CD4-positive, alpha-beta memory T cell (primary cell): ENCODE measurements around the gene ACVR1. TPM values are rescaled to one million over a fixed set of nuclear protein-coding genes. Genes with fewer than 3 reads are reported as not detected.

ENCODE experiments used
- CTCF ChIA-PET: fragments of 350-600 bp; sonication (Branson Sonifier 250); formaldehyde crosslinking; loops from one replicate; lab custom pipeline; 2021; ENCODE audit warnings: inconsistent platforms; ENCODE audit not compliant: partially characterized antibody; lab: Charles Lee
- POLR2A ChIA-PET: fragments of 350-600 bp; sonication (Branson Sonifier 250); formaldehyde crosslinking; loops from one replicate; lab custom pipeline; 2021; ENCODE audit not compliant: partially characterized antibody; lab: Charles Lee
- DNase-seq, 5 donors: peaks; one replicate each; pipeline versions ENCODE4 v3.0.0 to v3.0.0-alpha.2; 2020 to 2022; ENCODE audit warnings: mixed read lengths in 1 of 5
- H3K27ac ChIP-seq: one replicate; pipeline ENCODE4 v1.7.0; 2013; ENCODE audit warnings: low read depth, low read length
- H3K27me3 ChIP-seq: 2 replicates; pipeline ENCODE4 v1.7.0; 2013; ENCODE audit warnings: mild to moderate bottlenecking, low read length, moderate library complexity; ENCODE audit not compliant: insufficient read depth
- H3K36me3 ChIP-seq: 2 replicates; pipeline ENCODE4 v1.7.0; 2013; ENCODE audit warnings: mild to moderate bottlenecking, low read length, moderate library complexity; ENCODE audit not compliant: insufficient read depth
- H3K4me1 ChIP-seq: 2 replicates; pipeline ENCODE4 v1.7.0; 2013; ENCODE audit warnings: mild to moderate bottlenecking, low read length, moderate library complexity; ENCODE audit not compliant: insufficient read depth
- H3K4me3 ChIP-seq, 2 donors: one replicate each; pipeline ENCODE4 v1.7.0; 2013; ENCODE audit warnings: low read length in 2 of 2, mild to moderate bottlenecking in 1 of 2
- H3K9me3 ChIP-seq, 2 donors: one replicate each; pipeline ENCODE4 v1.7.0; 2013; ENCODE audit warnings: low read length in 2 of 2, control low read depth in 1 of 2; ENCODE audit not compliant: control insufficient read depth in 1 of 2
- H3K27ac Mint-ChIP-seq, 7 donors: one replicate each; pipeline ENCODE4 v1.8.0; 2020 to 2021; ENCODE audit warnings: mixed read lengths in 7 of 7, mild to moderate bottlenecking in 6 of 7, inconsistent platforms in 3 of 7, moderate library complexity in 3 of 7
- H3K27me3 Mint-ChIP-seq, 2 donors: one replicate each; pipeline ENCODE4 v1.8.0; 2020 to 2021; ENCODE audit warnings: mixed read lengths in 2 of 2
- H3K36me3 Mint-ChIP-seq, 2 donors: one replicate each; pipeline ENCODE4 v1.8.0; 2020 to 2021; ENCODE audit warnings: mixed read lengths in 2 of 2, inconsistent platforms in 1 of 2, mild to moderate bottlenecking in 1 of 2
- H3K4me1 Mint-ChIP-seq, 4 donors: one replicate each; pipeline ENCODE4 v1.8.0; 2020 to 2021; ENCODE audit warnings: mixed read lengths in 4 of 4, mild to moderate bottlenecking in 1 of 4
- H3K4me3 Mint-ChIP-seq, 8 donors: one replicate each; pipeline ENCODE4 v1.8.0; 2020 to 2021; ENCODE audit warnings: mixed read lengths in 8 of 8, mild to moderate bottlenecking in 7 of 8, moderate library complexity in 6 of 8, inconsistent platforms in 3 of 8
- H3K9me3 Mint-ChIP-seq, 8 donors: one replicate each; pipeline ENCODE4 v1.8.0; 2020 to 2021; ENCODE audit warnings: mixed read lengths in 8 of 8, mild to moderate bottlenecking in 5 of 8, inconsistent platforms in 3 of 8, moderate library complexity in 1 of 8
- intact Hi-C: fragments of 100-400 bp; cut with micrococcal nuclease; formaldehyde crosslinking; loops from one replicate; pipeline ENCODE4 v1.15.1; 2023
- polyA plus RNA-seq, 2 donors: library from polyadenylated mRNA; unstranded; fragments of 300-500 nt; fragmentation: Illumina TruSeq; gene quantifications; one replicate each; pipeline ENCODE4 v1.2.3, GENCODE V29; 2021
- total RNA-seq, 2 experiments: library from RNA; stranded (reverse); gene quantifications; one replicate each; pipeline ENCODE4 v1.2.3, GENCODE V29; 2021

ACVR1 gene
- total and polyA plus RNA-seq, 4 experiments from 2014 or later, result 16.1 to 31.9 (median 25.1) TPM

DNA sequence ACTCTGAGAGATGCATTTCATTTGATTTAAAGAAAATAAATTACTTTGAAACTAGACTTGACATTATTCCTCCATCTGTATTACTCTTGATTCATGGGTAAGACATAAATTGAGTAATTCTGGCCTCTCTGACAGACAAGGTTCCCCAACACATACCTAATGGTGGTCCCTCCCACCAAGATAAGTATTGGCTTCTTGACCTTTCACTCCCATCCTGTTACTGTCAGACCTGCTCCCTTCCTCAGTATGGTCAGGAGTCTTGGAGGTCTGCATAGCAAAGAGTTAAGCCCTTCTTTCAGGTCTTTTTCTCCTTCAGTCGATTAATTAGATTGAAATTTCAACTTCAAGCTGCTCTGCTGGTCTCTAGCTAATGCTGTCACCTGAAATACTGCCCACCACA is 42.2 kb upstream of the ACVR1 start:
- no peak for DNase-seq
- Histone ChIP-seq H3K4me3 (no peak overlapping the region), H3K9me3 (no peaks in the 10 kb centered on the region), H3K36me3 (no peaks in the 10 kb centered on the region), H3K27ac (no peak overlapping the region), H3K27me3 (no peaks in the 10 kb centered on the region), H3K4me1 (no peaks in the 10 kb centered on the region)
- Mint-ChIP-seq H3K27me3 (peaks cover 0 to 2% of the 10 kb centered on the region in 2 donors), H3K36me3 (no peaks in the 10 kb centered on the region), H3K9me3 (peaks cover 0 to 4% (median 0%) of the 10 kb centered on the region in 8 donors), H3K4me3 (no peak overlapping the region), H3K4me1 (no peaks in the 10 kb centered on the region), H3K27ac (no peak overlapping the region)
- intact Hi-C loops, result no loop called here
- CTCF ChIA-PET, result interaction anchor here (1.8 kb wide), 1 partner anchor 17 kb away, joined by 6 read pairs; no protein-coding TSS in a partner anchor
- POLR2A ChIA-PET, result no interaction called here

DNA sequence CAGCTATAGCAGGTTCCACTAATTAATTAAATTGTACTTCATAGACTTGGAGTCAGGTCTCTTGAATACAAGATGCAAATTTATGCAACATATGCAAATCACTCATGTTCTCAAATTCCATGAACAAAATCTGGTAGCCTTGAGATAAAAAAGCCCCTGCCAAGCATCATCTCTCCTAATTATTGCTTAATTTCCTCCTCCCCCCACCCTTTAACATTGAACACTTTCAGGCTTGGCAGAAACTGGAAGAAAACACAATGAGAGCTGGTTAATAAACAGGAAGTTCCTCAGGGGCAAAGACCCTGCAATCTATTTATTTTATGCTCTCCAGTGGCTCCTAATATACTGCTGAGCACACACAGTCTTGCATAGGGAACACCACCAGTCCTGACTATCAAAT is 35.6 kb upstream of the ACVR1 start:
- intact Hi-C loops, result no loop called here
- DNase-seq, result no peak
- no peak overlapping the region for H3K4me3 Mint-ChIP-seq
- ChIA-PET POLR2A (no interaction called here), CTCF (interaction anchor here (0.8 to 4.1 kb wide), 2 partner anchors 10 to 14 kb away, joined by 3 to 17 read pairs; no protein-coding TSS in a partner anchor)
- no peaks in the 10 kb centered on the region for H3K9me3 ChIP-seq
- no peaks in the 10 kb centered on the region for H3K27me3 Mint-ChIP-seq
- H3K9me3 Mint-ChIP-seq, result peaks cover 0 to 6% (median 0%) of the 10 kb centered on the region in 8 donors
- no peak overlapping the region for H3K27ac Mint-ChIP-seq
- peaks cover 0 to 10% (median 0%) of the 10 kb centered on the region in 4 donors for H3K4me1 Mint-ChIP-seq
- H3K4me1 ChIP-seq, result no peaks in the 10 kb centered on the region
- no peak overlapping the region for H3K4me3 ChIP-seq
- peaks cover 0 to 3% of the 10 kb centered on the region in 2 donors for H3K36me3 Mint-ChIP-seq
- no peak overlapping the region for H3K27ac ChIP-seq
- H3K27me3 ChIP-seq, result no peaks in the 10 kb centered on the region
- H3K36me3 ChIP-seq, result no peaks in the 10 kb centered on the region

DNA sequence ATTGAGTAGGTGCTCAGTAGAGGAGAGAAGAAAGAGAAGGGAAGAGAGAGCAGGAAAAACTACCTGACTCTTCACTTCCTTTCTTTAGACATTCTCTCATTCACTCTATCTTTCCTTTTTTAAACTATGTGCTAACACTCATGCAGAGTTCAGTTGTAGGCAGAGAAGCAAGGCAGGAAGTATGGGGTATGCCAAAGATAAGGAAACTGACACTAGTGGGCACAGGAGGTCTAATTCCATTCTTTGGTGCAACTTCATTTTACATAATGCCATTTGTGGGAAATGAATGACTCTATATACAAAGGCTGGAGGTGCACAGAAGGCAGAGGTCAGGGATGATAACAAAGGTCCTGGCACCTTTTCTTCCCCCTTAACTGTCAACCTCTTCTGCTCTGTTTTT is 35.1 kb upstream of the ACVR1 start:
- Mint-ChIP-seq H3K27ac (peak overlapping the region in 2 of 7 donors; percentile 1 to 65), H3K9me3 (peaks cover 0 to 6% (median 0%) of the 10 kb centered on the region in 8 donors)
- CTCF ChIA-PET, result interaction anchor here (0.8 to 4.1 kb wide), 2 partner anchors 9 to 13 kb away, joined by 3 to 17 read pairs; no protein-coding TSS in a partner anchor

DNA sequence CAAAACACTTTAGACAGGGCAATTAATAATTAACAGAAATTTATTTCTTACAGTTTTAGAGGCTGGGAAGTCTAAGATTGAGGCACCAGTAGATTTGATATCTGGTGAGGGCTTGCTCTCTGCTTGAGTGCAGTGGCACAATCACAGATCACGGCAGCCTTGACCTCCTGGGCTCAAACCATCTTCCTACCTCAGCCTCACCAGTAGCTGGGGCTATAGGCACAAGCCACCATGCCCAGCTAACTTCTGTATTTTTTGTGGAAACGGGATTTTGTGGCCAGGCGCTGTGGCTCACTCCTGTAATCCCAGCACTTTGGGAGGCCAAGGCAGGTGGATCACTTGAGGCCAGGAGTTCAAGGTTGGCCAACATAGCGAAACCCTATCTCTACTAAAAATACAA is 29.0 kb upstream of the ACVR1 start:
- H3K4me3 Mint-ChIP-seq, result no peak overlapping the region
- no peaks in the 10 kb centered on the region for H3K36me3 Mint-ChIP-seq
- CTCF ChIA-PET, result interaction anchor here (1.3 to 2.6 kb wide), 3 partner anchors 29 to 119 kb away, joined by 4 to 10 read pairs (median 5); partner anchors contain the start of gene ACVR1
- Histone ChIP-seq H3K27me3 (no peaks in the 10 kb centered on the region), H3K4me3 (no peak overlapping the region), H3K9me3 (no peaks in the 10 kb centered on the region), H3K4me1 (peaks cover 16% of the 10 kb centered on the region), H3K36me3 (no peaks in the 10 kb centered on the region), H3K27ac (no peak overlapping the region)
- no peak overlapping the region for H3K27ac Mint-ChIP-seq
- no peaks in the 10 kb centered on the region for H3K27me3 Mint-ChIP-seq
- no peak for DNase-seq
- POLR2A ChIA-PET, result interaction anchor here (1.3 kb wide), 1 partner anchor 9 kb away, joined by 3 read pairs; no protein-coding TSS in a partner anchor
- intact Hi-C loops, result no loop called here
- no peaks in the 10 kb centered on the region for H3K9me3 Mint-ChIP-seq
- H3K4me1 Mint-ChIP-seq, result peaks cover 16 to 17% (median 16%) of the 10 kb centered on the region in 4 donors

More for the DNA sequence above, 35.1 kb upstream of the ACVR1 start:
- Histone ChIP-seq H3K36me3 (no peaks in the 10 kb centered on the region), H3K9me3 (no peaks in the 10 kb centered on the region), H3K27ac (no peak overlapping the region), H3K27me3 (no peaks in the 10 kb centered on the region), H3K4me3 (no peak overlapping the region), H3K4me1 (no peaks in the 10 kb centered on the region)
- H3K4me1 Mint-ChIP-seq, result peaks cover 0 to 10% (median 0%) of the 10 kb centered on the region in 4 donors
- no peak overlapping the region for H3K4me3 Mint-ChIP-seq
- no peaks in the 10 kb centered on the region for H3K27me3 Mint-ChIP-seq
- DNase-seq, result no peak
- POLR2A ChIA-PET, result no interaction called here
- intact Hi-C loops, result no loop called here
- H3K36me3 Mint-ChIP-seq, result peaks cover 0 to 3% of the 10 kb centered on the region in 2 donors

DNA sequence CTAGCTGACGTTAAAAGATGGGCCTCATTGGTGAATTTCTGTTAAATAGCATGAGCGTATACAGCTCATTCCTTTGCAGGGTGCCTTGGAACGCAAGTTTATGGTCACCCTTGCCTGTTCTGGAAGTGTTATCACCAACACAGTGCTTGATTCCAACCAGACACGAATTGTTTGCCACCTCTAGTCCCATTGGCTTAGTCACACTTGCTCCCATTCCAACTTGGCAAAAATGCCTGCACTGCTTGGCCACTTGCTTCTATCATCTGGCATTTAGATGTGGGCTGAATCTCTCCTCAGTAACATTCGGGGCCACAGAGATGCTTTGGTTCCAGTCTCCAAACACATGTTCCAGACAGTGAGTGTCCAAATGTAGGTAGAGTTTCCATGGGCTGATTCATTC is 27.5 kb upstream of the ACVR1 start:
- H3K36me3 Mint-ChIP-seq, result no peaks in the 10 kb centered on the region
- no peaks in the 10 kb centered on the region for H3K36me3 ChIP-seq
- peaks cover 31% of the 10 kb centered on the region for H3K4me1 ChIP-seq
- H3K27me3 ChIP-seq, result no peaks in the 10 kb centered on the region
- no peak for DNase-seq
- no peak overlapping the region for H3K4me3 Mint-ChIP-seq
- intact Hi-C loops, result loop anchor here (5.0 kb wide), 1 partner anchor 36 kb away; no protein-coding TSS in a partner anchor
- H3K4me1 Mint-ChIP-seq, result peaks cover 27 to 31% (median 29%) of the 10 kb centered on the region in 4 donors
- no peaks in the 10 kb centered on the region for H3K9me3 Mint-ChIP-seq
- H3K27me3 Mint-ChIP-seq, result no peaks in the 10 kb centered on the region
- H3K27ac ChIP-seq, result no peak overlapping the region
- no peaks in the 10 kb centered on the region for H3K9me3 ChIP-seq
- ChIA-PET CTCF (interaction anchor here (0.9 to 3.8 kb wide), 8 partner anchors 8 to 601 kb away, joined by 3 to 27 read pairs (median 4); partner anchors contain the start of gene ACVR1), POLR2A (no interaction called here)
- no peak overlapping the region for H3K4me3 ChIP-seq
- peak overlapping the region in 2 of 7 donors; percentile 12 to 48 for H3K27ac Mint-ChIP-seq

DNA sequence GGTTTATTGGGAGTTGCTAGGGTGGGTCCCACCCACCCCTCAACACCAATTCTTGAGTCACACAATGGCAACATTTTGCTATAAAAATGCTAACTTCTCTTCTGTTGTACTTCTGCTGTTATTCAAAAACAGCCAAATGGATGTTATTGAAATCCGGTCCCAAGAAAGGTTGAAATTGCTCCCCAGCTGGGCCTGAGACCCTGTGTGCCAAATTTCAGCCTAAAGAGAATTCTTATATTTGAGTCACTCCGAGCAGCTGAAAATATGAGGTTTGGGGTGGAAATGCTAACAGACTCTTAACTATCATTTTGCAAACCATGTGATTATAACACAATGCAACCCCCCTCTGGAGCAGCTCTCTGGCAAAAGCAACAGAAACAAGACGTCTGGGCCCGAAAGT is 27.0 kb upstream of the ACVR1 start:
- H3K36me3 Mint-ChIP-seq, result no peaks in the 10 kb centered on the region

DNA sequence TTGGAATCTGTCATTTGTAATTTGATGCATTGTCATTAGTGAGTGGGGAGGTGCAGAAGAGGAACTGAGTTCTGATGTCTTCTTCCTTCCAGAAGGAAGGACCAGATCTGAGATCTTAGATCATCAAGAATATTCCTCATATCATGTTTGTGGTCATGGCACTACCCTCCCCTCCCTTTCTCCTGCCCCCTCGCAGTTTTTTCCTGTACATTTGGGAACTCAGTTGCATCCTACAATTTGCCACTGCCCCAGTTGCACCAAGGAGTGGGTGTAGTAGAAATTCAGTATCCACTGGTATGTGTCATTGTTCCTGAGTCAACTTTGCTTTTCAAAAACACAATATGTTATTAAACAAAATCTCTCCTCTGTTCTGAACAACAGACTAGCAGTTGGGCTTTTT is 26.6 kb upstream of the ACVR1 start:
- Histone ChIP-seq H3K27me3 (no peaks in the 10 kb centered on the region), H3K4me1 (peaks cover 40% of the 10 kb centered on the region), H3K9me3 (no peaks in the 10 kb centered on the region), H3K27ac (no peak overlapping the region), H3K36me3 (no peaks in the 10 kb centered on the region), H3K4me3 (no peak overlapping the region)
- intact Hi-C loops, result loop anchor here (5.0 kb wide), 1 partner anchor 35 kb away; no protein-coding TSS in a partner anchor
- H3K27ac Mint-ChIP-seq, result peak overlapping the region in 3 of 7 donors; percentile 38 to 66 (median 44)
- no peak for DNase-seq
- POLR2A ChIA-PET, result interaction anchor here (3.4 to 15.8 kb wide), 2 partner anchors 11 to 28 kb away, joined by 17 to 308 read pairs; partner anchors contain the start of gene ACVR1
- CTCF ChIA-PET, result interaction anchor here (0.6 to 3.8 kb wide), 11 partner anchors 9 to 108 kb away, joined by 3 to 37 read pairs (median 5); partner anchors contain the start of gene ACVR1
- no peaks in the 10 kb centered on the region for H3K9me3 Mint-ChIP-seq
- H3K4me1 Mint-ChIP-seq, result peaks cover 32 to 40% (median 37%) of the 10 kb centered on the region in 4 donors
- no peaks in the 10 kb centered on the region for H3K36me3 Mint-ChIP-seq
- H3K27me3 Mint-ChIP-seq, result no peaks in the 10 kb centered on the region
- no peak overlapping the region for H3K4me3 Mint-ChIP-seq

More for the DNA sequence above, 27.0 kb upstream of the ACVR1 start:
- H3K9me3 ChIP-seq, result no peaks in the 10 kb centered on the region
- H3K36me3 ChIP-seq, result no peaks in the 10 kb centered on the region
- no peak overlapping the region for H3K4me3 ChIP-seq
- H3K27ac Mint-ChIP-seq, result peak overlapping the region in 1 of 7 donors; percentile 66
- intact Hi-C loops, result loop anchor here (5.0 kb wide), 1 partner anchor 36 kb away; no protein-coding TSS in a partner anchor
- ChIA-PET POLR2A (no interaction called here), CTCF (interaction anchor here (0.6 to 3.8 kb wide), 9 partner anchors 9 to 108 kb away, joined by 3 to 37 read pairs (median 5); partner anchors contain the start of gene ACVR1)
- no peaks in the 10 kb centered on the region for H3K27me3 Mint-ChIP-seq
- peaks cover 36% of the 10 kb centered on the region for H3K4me1 ChIP-seq
- peaks cover 31 to 36% (median 34%) of the 10 kb centered on the region in 4 donors for H3K4me1 Mint-ChIP-seq
- no peak overlapping the region for H3K27ac ChIP-seq
- no peak overlapping the region for H3K4me3 Mint-ChIP-seq
- H3K27me3 ChIP-seq, result no peaks in the 10 kb centered on the region
- no peaks in the 10 kb centered on the region for H3K9me3 Mint-ChIP-seq
- DNase-seq, result no peak
